IMR-90 (cell line): ENCODE data around the gene EPHA2. TPM values are rescaled to one million over a fixed set of nuclear protein-coding genes. Genes with fewer than 3 reads are reported as not detected.

Experiments used
- ATAC-seq: fragments of 200-7000 bp; cut with Tn5 transposase; 2 replicates; pipeline ENCODE4 v1.9.1; 2020; ENCODE audit warnings: low read depth, mild to moderate bottlenecking, moderate library complexity
- BruUV-seq: library from RNA; stranded (reverse); fragments of 400-500 nt; replicated peaks from 2 replicates; lab custom pipeline; 2021; lab: Mats Ljungman, UMichigan
- CTCF ChIA-PET: fragments of 300-600 bp; formaldehyde crosslinking; extraction: SDS; loops from one replicate; lab custom pipeline; 2021; ENCODE audit warnings: antibody characterized with exemption; lab: Yijun Ruan, JAX
- POLR2A ChIA-PET: fragments of 300-600 bp; sonication (Branson Sonifier 250); formaldehyde crosslinking; loops from one replicate; lab custom pipeline; 2022; ENCODE audit warnings: antibody characterized with exemption; ENCODE audit not compliant: unreplicated experiment; lab: Charles Lee
- DNase-seq: peaks from one replicate; pipeline ENCODE4 v3.0.0; 2013
- H2AFZ ChIP-seq: replicated peaks from 2 replicates; pipeline ENCODE3; 2013; ENCODE audit warnings: low read length, mild to moderate bottlenecking; ENCODE audit not compliant: poor library complexity
- H2AK5ac ChIP-seq: 2 replicates; pipeline ENCODE4 v1.6.1; 2013; ENCODE audit warnings: low read depth, low read length, inconsistent platforms
- H2AK9ac ChIP-seq: replicated peaks from 2 replicates; pipeline ENCODE3; 2013; ENCODE audit warnings: mild to moderate bottlenecking, low read depth, low read length, moderate library complexity; ENCODE audit not compliant: poor library complexity
- H2BK120ac ChIP-seq: 2 replicates; pipeline ENCODE4 v1.6.1; 2013; ENCODE audit warnings: low read depth, low read length, inconsistent platforms
- H2BK15ac ChIP-seq: 3 replicates; pipeline ENCODE4 v1.6.1; 2013; ENCODE audit warnings: low read depth, low read length, inconsistent platforms
- H2BK20ac ChIP-seq: 2 replicates; pipeline ENCODE4 v1.6.1; 2013; ENCODE audit warnings: low read depth, mild to moderate bottlenecking, inconsistent platforms, low read length, moderate library complexity
- H2BK5ac ChIP-seq: 2 replicates; pipeline ENCODE4 v1.6.1; 2013; ENCODE audit warnings: mild to moderate bottlenecking, low read depth, low read length, inconsistent platforms; ENCODE audit not compliant: poor library complexity, severe bottlenecking
- H3K14ac ChIP-seq: replicated peaks from 2 replicates; pipeline ENCODE4 v1.6.1; 2013; ENCODE audit warnings: low read depth, low read length, inconsistent platforms
- H3K18ac ChIP-seq: 2 replicates; pipeline ENCODE4 v1.6.1; 2013; ENCODE audit warnings: low read depth, low read length, control low read depth
- H3K23ac ChIP-seq: 2 replicates; pipeline ENCODE4 v1.6.1; 2013; ENCODE audit warnings: low read depth, low read length, inconsistent platforms
- H3K27ac ChIP-seq: 2 replicates; pipeline ENCODE4 v1.5.1; 2013; ENCODE audit warnings: mild to moderate bottlenecking, control low read depth, low read length; ENCODE audit not compliant: insufficient read depth
- H3K27me3 ChIP-seq: 2 replicates; pipeline ENCODE4 v1.6.1; 2013; ENCODE audit warnings: low read length; ENCODE audit not compliant: control insufficient read depth, insufficient read depth
- H3K36me3 ChIP-seq: 2 replicates; pipeline ENCODE4 v1.6.1; 2013; ENCODE audit warnings: low read length, mixed read lengths; ENCODE audit not compliant: control insufficient read depth, insufficient read depth
- H3K4ac ChIP-seq: 2 replicates; pipeline ENCODE4 v1.6.1; 2013; ENCODE audit warnings: low read depth, low read length, inconsistent platforms
- H3K4me1 ChIP-seq: 2 replicates; pipeline ENCODE4 v1.6.1; 2013; ENCODE audit warnings: low read length, mixed read lengths; ENCODE audit not compliant: control insufficient read depth, insufficient read depth
- H3K4me2 ChIP-seq: 2 replicates; pipeline ENCODE4 v1.6.1; 2013; ENCODE audit warnings: low read depth, mild to moderate bottlenecking, control low read depth, low read length, moderate library complexity
- H3K4me3 ChIP-seq: 2 replicates; pipeline ENCODE4 v1.5.1; 2013; ENCODE audit warnings: low read depth, mild to moderate bottlenecking, control low read depth, low read length, moderate library complexity; ENCODE audit not compliant: insufficient read depth
- H3K56ac ChIP-seq: 2 replicates; pipeline ENCODE4 v1.6.1; 2013; ENCODE audit warnings: low read length, inconsistent platforms; ENCODE audit not compliant: insufficient read depth; ENCODE audit errors: extremely low read depth
- H3K79me1 ChIP-seq, 2 experiments: 2 replicates each; pipeline ENCODE4 v1.6.1; 2013; ENCODE audit warnings: low read length in 2 of 2, inconsistent platforms in 1 of 2, low read depth in 1 of 2
- H3K9ac ChIP-seq: 2 replicates; pipeline ENCODE4 v1.6.1; 2013; ENCODE audit warnings: low read depth, low read length, control low read depth
- H3K9me1 ChIP-seq: 2 replicates; pipeline ENCODE4 v1.6.1; 2013; ENCODE audit warnings: low read length, inconsistent platforms; ENCODE audit not compliant: insufficient read depth
- H3K9me3 ChIP-seq: 2 replicates; pipeline ENCODE4 v1.6.1; 2013; ENCODE audit warnings: low read length; ENCODE audit not compliant: control insufficient read depth, insufficient read depth
- H4K20me1 ChIP-seq: 2 replicates; pipeline ENCODE4 v1.6.1; 2013; ENCODE audit warnings: low read length, inconsistent platforms; ENCODE audit not compliant: insufficient read depth
- H4K5ac ChIP-seq: 2 replicates; pipeline ENCODE4 v1.6.1; 2013; ENCODE audit warnings: mild to moderate bottlenecking, low read depth, low read length, control low read depth
- H4K8ac ChIP-seq, 2 experiments: 2 replicates each; pipeline ENCODE4 v1.6.1; 2013; ENCODE audit warnings: low read depth in 2 of 2, low read length in 2 of 2, control low read depth in 1 of 2, inconsistent platforms in 1 of 2
- H4K91ac ChIP-seq: 2 replicates; pipeline ENCODE4 v1.6.1; 2013; ENCODE audit warnings: low read depth, low read length, inconsistent platforms; ENCODE audit not compliant: insufficient read depth
- CEBPB ChIP-seq: IDR thresholded peaks from 2 replicates; pipeline ENCODE4 v1.6.1; 2012; ENCODE audit warnings: low read depth, low read length, improper control_type of control experiment
- ELK1 ChIP-seq: fragments of 150-350 bp; IDR thresholded peaks from 2 replicates; pipeline ENCODE4 v1.6.1; 2016; ENCODE audit warnings: low read depth, mild to moderate bottlenecking, low read length, moderate library complexity, borderline replicate concordance
- FOS ChIP-seq: fragments of 150-350 bp; IDR thresholded peaks from 2 replicates; pipeline ENCODE4 v1.6.1; 2016; ENCODE audit warnings: low read depth, low read length
- MAFK ChIP-seq: IDR thresholded peaks from 2 replicates; pipeline ENCODE4 v1.6.1; 2012; ENCODE audit warnings: low read depth, low read length, improper control_type of control experiment
- MAZ ChIP-seq: IDR thresholded peaks from 2 replicates; pipeline ENCODE4 v1.6.1; 2012; ENCODE audit warnings: low read depth, mild to moderate bottlenecking, low read length, improper control_type of control experiment, moderate library complexity, borderline replicate concordance
- RAD21 ChIP-seq: IDR thresholded peaks from 2 replicates; pipeline ENCODE4 v1.6.1; 2012; ENCODE audit warnings: low read length, improper control_type of control experiment
- RCOR1 ChIP-seq: IDR thresholded peaks from 2 replicates; pipeline ENCODE4 v1.6.1; 2012; ENCODE audit warnings: mild to moderate bottlenecking, low read length, improper control_type of control experiment; ENCODE audit not compliant: insufficient replicate concordance
- WGBS, 2 experiments: methylation state at CpG; one replicate each; pipeline versions ENCODE4 v1.1.5 to v1.1.7; 2013; ENCODE audit warnings: missing lambda C conversion rate in 2 of 2; ENCODE audit not compliant: insufficient read length in 1 of 2; ENCODE audit errors: extremely low coverage in 2 of 2; 5-methylcytosine and 5-hydroxymethylcytosine counted together
- dilution Hi-C: fragments of 300-500 bp; cut with HindIII; formaldehyde crosslinking; loops from one replicate; pipeline ENCODE4 v1.14.3; 2018; ENCODE audit warnings: low sequenced_read_pairs; ENCODE audit not compliant: unreplicated experiment
- in situ Hi-C: fragments of 300-500 bp; cut with MboI; formaldehyde crosslinking; loops from 3 replicates; pipeline ENCODE4 v1.14.3; 2019; ENCODE audit warnings: low sequenced_read_pairs, inconsistent platforms, mixed read lengths
- intact Hi-C: fragments of 100-400 bp; cut with micrococcal nuclease; formaldehyde crosslinking; loops from 2 replicates; pipeline ENCODE4 v1.10.0; 2022
- polyA plus RNA-seq, 3 experiments: library from polyadenylated mRNA; depleted of rRNA; stranded (reverse); fragments of >200 nt; gene quantifications; 2 replicates each; pipeline ENCODE4 v1.2.3, GENCODE V29; 2012; ENCODE audit warnings: low replicate concordance in 1 of 3
- total RNA-seq: library from RNA; depleted of rRNA; stranded (reverse); fragments of >200 nt; gene quantifications from 2 replicates; pipeline ENCODE4 v1.2.3, GENCODE V29; 2012

EPHA2 gene
- total and polyA plus RNA-seq, 2 of the 4 experiments (the other 2 are of a cell fraction): 24.0 to 72.6 TPM

GRCh38 chr1:16099412-16099811 lies 56.5 kb downstream of the EPHA2 start:
- H2AK9ac ChIP-seq: no peak overlapping the region
- peaks cover 7% of the 10 kb centered on the region; the same call in 1 of the 2 replicates for H3K27me3 ChIP-seq
- no peak overlapping the region for H2AK5ac ChIP-seq
- no peak overlapping the region for H3K4me2 ChIP-seq
- H2BK5ac ChIP-seq: no peak overlapping the region
- H3K56ac ChIP-seq: no peak overlapping the region
- H3K9me3 ChIP-seq: no peaks in the 10 kb centered on the region; the same call in 1 of the 2 replicates
- no peaks in the 10 kb centered on the region for H3K9me1 ChIP-seq
- H4K5ac ChIP-seq: no peak overlapping the region
- no peak overlapping the region for H4K91ac ChIP-seq
- ChIA-PET CTCF (interaction anchor here (0.5 to 0.6 kb wide), 2 partner anchors 13 to 271 kb away, joined by 3 read pairs; no protein-coding TSS in a partner anchor), POLR2A (interaction anchor here (0.5 kb wide), 1 partner anchor 22 kb away, joined by 8 read pairs; no protein-coding TSS in a partner anchor)
- no peak for DNase-seq
- no peaks in the 10 kb centered on the region for H3K79me1 ChIP-seq
- no peak overlapping the region for H3K9ac ChIP-seq
- H3K36me3 ChIP-seq: no peaks in the 10 kb centered on the region
- ATAC-seq: no peak
- no peak overlapping the region for H3K23ac ChIP-seq
- H3K27ac ChIP-seq: no peak overlapping the region
- in situ Hi-C loops (no loop called here), intact Hi-C loops (no loop called here), dilution Hi-C loops (no loop called here)
- no peak overlapping the region for H4K8ac ChIP-seq
- no peak overlapping the region for H2AFZ ChIP-seq
- H3K18ac ChIP-seq: no peak overlapping the region
- H3K4me3 ChIP-seq: no peak overlapping the region
- BruUV-seq: no TSS peak
- no CpG with 5 or more reads among the region's 1 CpG for WGBS, 2 experiments
- H4K20me1 ChIP-seq: no peaks in the 10 kb centered on the region
- H3K14ac ChIP-seq: no peak overlapping the region
- TF ChIP-seq MAFK (no peak), CEBPB (no peak), RCOR1 (no peak), MAZ (no peak), RAD21 (no peak), ELK1 (no peak), FOS (no peak)
- H3K4me1 ChIP-seq: no peaks in the 10 kb centered on the region
- H2BK20ac ChIP-seq: no peak overlapping the region
- H3K4ac ChIP-seq: no peak overlapping the region
- no peak overlapping the region for H2BK120ac ChIP-seq
- no peak overlapping the region for H2BK15ac ChIP-seq
